AG08396 (cell line): Measurements from ENCODE around the gene ARID4B.
"Not testable (repeated sequence)": the region's sequence is repeated elsewhere in the genome, so short reads cannot be mapped to it uniquely, and the experiment has no call there.

Source experiments
- DNase-seq: peaks from one replicate; pipeline ENCODE4 v3.0.0; 2012; ENCODE audit warnings: low spot score, mixed read lengths

The ARID4B gene

GRCh38 chr1:235268379-235269125, 59.4 kb downstream of the ARID4B start:
- no peak for DNase-seq

GRCh38 chr1:235266967-235267366, 61.0 kb downstream of the ARID4B start:
- DNase-seq, result no peak

- no peak for DNase-seq
These were observed 61.7 kb downstream of the ARID4B start for GRCh38 chr1:235266325-235266724.

GRCh38 chr1:235265900-235266299, 62.1 kb downstream of the ARID4B start:
- DNase-seq, result no peak

- no peak for DNase-seq
These were observed 63.7 kb downstream of the ARID4B start for GRCh38 chr1:235264327-235264726.

GRCh38 chr1:235262539-235262938, 65.4 kb downstream of the ARID4B start:
- no peak for DNase-seq

- no peak for DNase-seq
These were observed 66.7 kb downstream of the ARID4B start for GRCh38 chr1:235261243-235261642.

GRCh38 chr1:235259133-235259778, 68.7 kb downstream of the ARID4B start:
- DNase-seq, result no peak

- not testable (repeated sequence) for DNase-seq
These were observed 69.9 kb downstream of the ARID4B start for GRCh38 chr1:235258068-235258467.

- DNase-seq, result no peak
These were observed 73.3 kb downstream of the ARID4B start for GRCh38 chr1:235254721-235255120.

GRCh38 chr1:235253219-235253962, 74.6 kb downstream of the ARID4B start:
- DNase-seq, result peak; percentile 33

- DNase-seq, result no peak
These were observed 77.5 kb downstream of the ARID4B start for GRCh38 chr1:235250430-235250829.

- no peak for DNase-seq
These were observed 81.7 kb downstream of the ARID4B start for GRCh38 chr1:235246022-235246948.

- DNase-seq, result no peak
These were observed 82.9 kb downstream of the ARID4B start for GRCh38 chr1:235244974-235245592.

GRCh38 chr1:235240960-235241359, 87.0 kb downstream of the ARID4B start:
- DNase-seq, result no peak

- DNase-seq, result no peak
These were observed 88.1 kb downstream of the ARID4B start for GRCh38 chr1:235239851-235240250.

GRCh38 chr1:235238558-235238957, 89.4 kb downstream of the ARID4B start:
- no peak for DNase-seq

GRCh38 chr1:235236128-235236527, 91.9 kb downstream of the ARID4B start:
- no peak for DNase-seq

- DNase-seq, result no peak
These were observed 98.1 kb downstream of the ARID4B start for GRCh38 chr1:235229868-235230267.

GRCh38 chr1:235227414-235227813, 100.6 kb downstream of the ARID4B start:
- no peak for DNase-seq

- no peak for DNase-seq
These were observed 101.0 kb downstream of the ARID4B start for GRCh38 chr1:235226933-235227332.
